ENCODE measurements around the gene GOPC.
"Not testable (repeated sequence)": the region's sequence is repeated elsewhere in the genome, so short reads cannot be mapped to it uniquely, and the experiment has no call there.

The GOPC gene

DNA sequence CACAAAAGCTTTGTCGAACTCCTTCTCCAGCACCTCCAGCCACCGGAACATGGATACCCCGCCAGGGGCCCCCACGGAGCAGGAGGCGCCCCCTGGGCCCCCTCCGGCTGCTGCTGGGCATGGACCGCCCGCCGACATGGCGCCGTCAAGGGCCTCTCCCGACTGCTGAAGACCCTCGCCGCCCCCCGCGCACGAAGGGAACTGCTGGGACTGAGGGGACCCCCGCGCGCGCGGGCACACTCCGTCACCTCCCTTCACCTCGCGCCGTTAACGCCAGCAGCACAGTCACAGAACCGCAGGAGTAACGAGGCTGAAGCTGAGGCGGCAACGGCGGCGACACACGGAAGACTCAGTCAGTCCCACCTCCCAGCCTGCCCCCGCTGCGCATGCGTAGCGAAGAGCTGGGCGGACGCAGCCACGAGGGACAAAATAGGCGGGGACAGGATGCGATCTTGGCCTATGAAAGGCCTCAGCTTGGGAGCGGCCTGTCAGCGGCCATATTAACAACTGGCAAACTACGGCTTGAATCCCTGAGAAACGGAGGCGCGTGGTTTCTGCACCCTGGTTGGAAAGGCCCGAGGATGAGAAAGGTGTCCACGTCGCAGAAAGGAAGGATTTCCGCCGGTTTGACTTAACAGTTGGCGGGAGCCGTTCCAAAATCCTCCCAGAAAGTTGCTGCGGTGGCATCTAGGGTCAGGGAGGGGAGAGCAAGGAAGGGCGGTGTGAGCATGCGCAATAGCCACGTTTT lies at the start of gene GOPC:
TSS of gene GOPC (minus strand) at position 361 of the 748 bp plus-strand sequence. CDS start at position 138, 223 bp downstream.
- peak; percentile 92 to 94 for DNase-seq

DNA sequence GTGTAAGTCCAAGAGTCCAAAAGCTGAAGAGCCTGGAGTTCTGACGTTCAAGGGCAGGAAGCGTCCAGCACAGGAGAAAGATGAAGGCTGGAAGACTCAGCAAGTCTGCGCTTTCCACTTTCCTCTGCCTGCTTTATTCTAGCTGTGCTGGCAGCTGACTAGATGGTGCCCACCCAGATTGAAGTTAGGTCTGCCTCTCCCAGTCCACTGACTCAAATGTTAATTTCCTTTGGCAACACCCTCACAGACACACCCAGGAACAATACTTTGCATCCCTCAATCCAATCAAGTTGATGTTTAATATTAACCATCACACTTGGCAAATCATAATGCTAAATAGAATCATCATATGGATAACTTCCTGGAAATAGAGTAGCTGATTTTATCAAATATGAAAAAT lies 49.7 kb upstream of the GOPC start:
- not testable (repeated sequence) for DNase-seq

DNA sequence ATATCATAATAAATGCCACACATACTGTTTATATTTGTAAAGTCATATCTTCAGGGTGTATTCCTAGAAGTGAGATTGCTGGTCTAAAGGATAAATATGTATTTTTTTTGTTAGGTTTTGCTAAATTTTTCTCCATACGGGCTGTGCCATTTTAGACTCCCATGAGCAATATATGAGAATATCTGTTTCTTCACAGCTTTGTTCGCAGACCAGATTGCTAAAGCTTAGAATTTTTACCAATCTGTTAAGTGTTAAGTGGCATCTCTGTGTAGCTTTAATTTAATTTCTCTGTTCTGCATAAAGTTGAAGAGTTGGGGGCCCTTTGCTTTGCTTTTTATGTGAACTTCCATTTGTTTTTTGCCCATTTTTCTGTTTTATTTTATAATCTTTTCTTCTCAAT lies 40.7 kb upstream of the GOPC start:
- DNase-seq, result no peak

DNA sequence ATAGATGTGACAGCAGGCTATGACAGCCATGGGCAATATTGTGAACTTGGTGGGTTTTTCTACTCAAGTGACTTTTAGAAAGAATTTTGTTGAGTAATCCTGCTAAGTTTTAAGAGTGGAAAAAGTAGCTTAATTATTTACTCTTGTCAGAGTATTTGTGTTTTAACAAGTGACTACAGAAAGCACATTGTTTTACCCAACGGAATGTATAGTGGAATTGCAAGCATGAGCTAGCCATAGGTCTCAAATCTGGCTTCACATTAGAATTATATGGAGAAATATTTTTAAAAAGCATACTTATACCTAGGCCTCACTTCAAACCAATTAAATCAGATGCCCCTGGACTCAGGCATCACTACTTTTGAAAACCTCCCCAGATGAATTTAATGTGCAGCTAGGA lies 35.5 kb upstream of the GOPC start:
- DNase-seq, result no peak

DNA sequence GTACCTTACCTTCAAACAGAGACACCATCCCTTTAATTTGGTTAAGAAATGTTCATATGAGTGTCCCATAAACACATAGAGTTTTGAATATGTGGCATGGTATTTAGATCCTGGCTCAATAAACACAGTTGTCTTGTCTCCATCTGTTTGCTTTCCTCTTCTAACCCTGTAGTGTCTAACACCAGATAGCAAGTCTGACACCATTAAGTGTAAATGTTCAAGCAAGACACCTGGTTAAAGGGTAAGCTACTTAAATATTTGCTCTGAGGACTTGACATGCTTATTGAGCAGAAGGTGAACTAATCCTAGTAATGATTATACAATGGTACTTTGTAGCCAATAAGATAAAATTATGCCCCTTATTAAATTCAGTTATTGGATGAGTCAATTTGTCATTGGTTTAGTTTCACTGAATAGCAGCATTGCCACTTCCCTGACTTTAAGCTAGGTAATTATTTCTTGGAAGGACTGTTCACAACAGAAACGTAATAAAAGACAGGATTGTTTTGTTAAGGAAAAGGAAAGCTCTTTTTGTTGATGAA lies 26.9 kb upstream of the GOPC start:
- DNase-seq, result no peak

DNA sequence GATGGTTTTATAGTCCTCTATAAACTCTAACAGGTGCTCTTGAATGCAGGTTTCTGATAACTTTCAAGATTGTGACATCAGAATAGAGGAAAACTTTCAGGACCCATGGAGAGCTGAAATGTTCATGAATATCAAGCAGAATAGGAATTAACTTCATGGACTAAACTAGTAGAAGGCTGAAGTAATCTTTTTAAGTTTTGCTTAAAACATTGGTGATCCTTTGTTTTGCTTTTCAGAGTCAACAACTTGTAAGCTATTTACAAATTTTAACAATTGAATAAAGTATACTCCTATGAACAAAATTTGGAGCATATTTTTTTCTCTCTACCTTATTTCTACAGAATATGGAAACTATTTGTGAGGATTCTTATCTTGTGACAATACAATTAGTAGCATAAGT lies 25.2 kb upstream of the GOPC start:
- no peak for DNase-seq

DNA sequence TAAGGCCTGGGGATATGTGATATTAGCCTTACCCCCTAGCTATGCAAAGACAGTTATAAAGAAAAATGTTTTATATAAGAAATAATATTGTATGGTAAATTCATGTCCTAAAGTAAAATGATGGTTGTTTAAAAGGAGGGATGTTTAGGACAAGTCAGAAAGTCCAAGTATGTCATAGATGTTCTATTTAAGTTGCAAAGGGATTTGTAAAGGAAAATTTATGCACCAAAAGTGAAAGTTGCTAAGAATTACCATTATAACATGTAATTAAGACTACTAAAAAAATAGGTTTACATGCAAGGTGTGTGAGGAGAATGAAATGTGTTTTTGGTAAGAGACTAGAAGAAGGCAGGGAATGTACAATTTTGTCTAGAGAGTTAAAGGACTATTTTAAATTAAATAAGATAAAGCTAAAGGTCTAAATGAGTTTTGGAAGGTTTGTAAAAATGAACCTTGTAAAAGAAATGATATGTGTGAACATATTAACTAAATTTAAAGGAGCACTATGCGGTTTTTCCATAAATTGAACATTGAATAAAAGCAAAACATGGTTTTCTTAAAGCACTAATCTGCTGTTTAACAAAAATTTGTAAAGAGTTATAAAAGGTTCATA lies 22.7 kb upstream of the GOPC start:
- no peak for DNase-seq

DNA sequence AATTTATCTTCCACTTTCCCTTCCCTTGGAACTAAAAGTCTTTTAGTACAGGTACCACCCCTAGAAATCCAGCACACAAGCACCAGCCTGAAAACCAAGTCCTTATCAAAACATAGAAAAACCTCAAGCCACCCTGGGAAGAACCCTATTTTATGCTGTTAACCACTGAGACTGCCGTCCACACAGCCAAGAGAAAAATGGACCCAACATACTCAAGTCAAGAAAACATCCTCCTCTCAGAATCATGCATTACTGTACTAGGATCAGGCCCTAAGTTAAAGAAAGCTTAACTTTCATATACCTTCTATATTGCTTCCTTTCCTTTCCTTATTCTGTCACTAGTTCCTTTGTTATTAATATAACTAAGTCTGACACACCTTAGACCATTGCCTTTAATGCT lies 16.9 kb upstream of the GOPC start:
- no peak for DNase-seq

DNA sequence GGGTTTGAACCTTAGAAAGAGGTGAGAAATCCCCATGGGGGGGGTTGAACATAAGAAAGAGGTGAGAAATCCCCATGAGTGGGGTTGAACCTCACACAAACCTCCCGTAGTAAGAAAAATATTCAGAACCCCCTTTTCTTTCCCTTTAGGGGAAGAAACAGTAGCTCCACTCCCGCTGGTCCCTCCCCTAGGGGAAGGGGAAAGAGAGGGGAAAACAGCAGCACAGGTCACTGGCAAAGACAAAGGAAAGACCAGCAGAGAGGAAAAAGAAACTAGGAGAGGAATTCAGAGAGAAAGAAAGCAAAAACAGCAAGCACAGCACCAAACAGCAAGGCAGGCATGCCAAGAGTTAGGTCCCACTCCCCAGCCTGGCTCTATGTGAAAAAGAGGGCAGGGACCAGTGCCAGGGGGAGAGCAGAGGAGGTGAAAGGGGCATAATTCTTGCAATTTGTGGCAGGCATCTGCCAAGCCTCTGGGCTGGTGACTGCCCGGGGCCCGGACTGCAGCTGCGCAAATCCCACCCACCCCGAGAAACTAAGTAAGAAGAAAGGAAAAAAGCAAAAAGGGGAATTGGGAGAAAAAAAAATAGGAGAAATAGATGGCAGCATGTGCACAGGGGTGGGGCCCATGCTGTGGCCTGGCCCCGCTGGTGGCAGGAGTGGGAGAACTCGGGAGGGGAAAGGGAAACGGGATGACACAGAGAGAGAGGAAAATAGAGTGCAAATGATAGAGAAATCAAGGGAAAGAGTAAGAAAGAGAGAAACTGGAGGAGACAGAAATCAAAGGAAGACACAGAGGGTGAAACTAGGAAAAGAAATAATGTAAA lies 15.1 kb upstream of the GOPC start:
- no peak for DNase-seq

DNA sequence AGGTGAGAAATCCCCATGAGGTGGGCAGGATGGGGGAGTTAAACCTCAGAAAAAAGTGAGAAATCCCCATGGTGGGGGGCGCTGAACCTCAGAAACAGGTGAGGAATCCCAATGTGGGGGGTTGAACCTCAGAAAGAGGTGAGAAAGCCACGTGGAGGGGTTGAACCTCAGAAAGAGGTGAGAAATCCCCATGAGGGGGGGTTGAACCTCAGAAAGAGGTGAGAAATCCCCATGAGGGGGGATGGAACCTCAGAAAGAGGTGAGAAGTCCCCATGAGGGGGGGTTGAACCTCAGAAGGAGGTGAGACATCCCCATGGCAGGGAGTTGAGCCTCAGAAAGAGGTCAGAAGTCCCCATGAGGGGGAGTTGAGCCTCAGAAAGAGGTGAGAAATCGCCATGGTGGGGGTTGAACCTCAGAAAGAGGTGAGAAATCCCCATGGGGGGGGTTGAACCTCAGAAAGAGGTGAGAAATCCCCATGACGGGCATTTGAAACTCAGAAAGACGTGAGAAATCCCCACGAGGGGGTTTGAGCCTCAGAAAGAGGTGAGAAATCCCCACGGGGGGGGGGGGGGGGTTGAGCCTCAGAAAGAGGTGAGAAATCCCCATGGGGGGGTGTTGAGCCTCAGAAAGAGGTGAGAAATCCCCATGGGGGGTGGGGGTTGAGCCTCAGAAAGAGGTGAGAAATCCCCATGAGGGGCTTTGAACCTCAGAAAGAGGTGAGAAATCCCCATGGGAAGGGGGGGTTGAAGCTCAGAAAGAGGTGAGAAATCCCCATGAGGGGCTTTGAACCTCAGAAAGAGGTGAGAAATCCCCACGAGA lies 14.3 kb upstream of the GOPC start:
- no peak for DNase-seq

DNA sequence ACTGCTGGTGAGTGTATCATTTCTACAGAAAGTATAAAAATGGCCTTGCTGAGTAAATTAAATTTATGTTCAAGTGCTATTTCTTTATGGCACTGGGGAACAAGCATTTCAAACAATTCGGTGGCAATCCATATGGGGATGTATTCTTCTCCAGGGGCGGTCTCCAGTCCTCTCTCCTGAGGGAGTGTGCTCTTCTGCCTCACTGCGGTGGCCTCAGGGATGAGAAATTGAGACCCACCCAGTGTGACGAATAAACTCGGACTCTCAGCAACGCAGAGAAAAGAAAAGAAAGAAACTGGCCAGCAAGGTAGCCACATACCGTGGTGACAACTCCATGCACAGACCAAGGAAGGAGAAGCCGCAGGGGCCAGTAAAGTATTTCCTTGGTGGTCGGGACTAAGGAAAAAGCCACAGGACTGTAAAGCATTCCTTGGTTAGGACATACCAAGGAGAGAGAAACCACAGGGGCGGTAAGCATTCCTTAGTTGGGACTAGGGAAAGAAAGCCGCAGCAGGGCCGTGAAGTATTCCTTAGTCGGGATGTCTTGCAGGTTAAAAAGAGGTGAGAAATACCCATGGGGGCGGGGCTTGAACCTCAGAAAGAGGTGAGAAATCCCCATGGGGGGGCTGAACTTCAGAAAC lies 13.6 kb upstream of the GOPC start:
- DNase-seq, result no peak

DNA sequence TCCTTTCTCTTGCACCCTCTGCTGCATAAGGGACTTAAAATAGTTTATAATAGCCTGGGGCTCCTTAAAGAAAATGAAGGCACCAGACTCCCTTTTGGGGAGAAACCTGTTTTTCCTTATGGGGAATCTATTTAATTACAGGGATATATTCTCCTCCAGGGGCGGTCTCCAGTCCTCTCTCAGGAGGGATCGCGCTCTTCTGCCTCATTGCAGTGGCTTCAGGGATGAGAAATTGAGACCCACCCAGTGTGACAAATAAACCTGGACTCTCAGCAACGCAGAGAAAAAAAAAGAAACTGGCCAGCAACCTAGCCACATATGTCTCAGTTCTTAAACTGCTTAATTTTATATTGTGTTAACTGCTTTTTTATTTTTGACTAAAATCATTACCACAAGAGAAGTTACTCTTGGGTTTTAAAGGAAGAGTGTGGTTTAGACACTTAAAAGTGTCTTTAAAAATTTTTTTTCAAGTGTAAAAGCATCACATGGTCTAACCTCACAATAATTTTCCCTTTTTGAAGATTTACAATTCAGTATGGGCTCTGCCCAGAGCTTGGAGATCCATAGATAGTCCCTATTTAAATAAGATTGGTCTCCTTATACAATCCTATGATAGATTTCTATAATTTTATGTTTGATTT lies 11.7 kb upstream of the GOPC start:
- DNase-seq, result no peak

DNA sequence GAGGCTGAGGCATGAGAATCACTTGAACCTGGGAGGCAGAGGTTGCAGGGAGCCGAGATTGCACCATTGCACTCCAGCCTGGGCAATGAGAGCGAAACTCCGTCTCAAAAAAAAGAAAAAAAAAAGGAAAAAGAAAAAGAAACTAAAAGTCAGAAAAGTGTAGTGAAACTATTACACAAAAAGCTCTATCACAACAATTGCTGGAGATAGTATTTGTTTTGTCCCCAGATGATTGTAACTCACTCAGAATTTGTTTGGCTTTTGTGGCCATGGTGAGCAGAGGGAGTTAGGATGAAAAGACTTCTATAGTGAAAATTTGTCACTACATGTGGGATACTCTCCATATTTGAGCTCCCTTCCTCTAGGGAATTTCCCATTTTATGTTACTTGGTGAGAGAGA lies 5.2 kb upstream of the GOPC start:
- no peak for DNase-seq

DNA sequence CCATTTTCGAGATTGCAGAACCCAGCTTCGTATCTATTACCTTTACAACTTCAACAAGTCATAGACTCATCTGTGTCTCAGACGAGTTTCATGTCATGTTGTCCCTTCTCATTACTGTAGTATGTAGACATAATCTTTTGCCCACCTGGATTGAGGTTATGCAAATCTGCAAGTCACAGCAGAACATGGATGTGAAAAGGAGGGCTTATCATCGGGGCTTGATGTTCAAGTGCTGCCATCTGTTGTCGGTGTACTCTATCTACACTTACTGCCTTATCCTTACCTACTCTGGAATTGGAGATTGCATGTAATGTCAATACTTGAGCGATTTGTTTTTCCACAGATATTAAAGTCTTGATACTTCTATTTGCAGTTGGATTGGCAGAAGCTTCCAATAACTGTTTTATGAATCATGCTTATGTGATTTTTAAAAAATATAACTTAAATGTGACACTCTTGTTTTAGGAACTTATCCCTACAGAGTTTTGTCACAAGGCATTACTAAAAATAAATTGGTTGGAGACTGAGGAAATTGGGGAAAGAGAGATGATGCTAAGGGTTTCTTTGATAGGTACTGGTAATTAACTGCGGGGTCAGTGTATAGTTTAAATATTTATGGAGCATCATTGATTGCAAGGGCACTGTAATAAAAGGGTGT lies 3.0 kb upstream of the GOPC start:
- peak; percentile 18 to 54 for DNase-seq

DNA sequence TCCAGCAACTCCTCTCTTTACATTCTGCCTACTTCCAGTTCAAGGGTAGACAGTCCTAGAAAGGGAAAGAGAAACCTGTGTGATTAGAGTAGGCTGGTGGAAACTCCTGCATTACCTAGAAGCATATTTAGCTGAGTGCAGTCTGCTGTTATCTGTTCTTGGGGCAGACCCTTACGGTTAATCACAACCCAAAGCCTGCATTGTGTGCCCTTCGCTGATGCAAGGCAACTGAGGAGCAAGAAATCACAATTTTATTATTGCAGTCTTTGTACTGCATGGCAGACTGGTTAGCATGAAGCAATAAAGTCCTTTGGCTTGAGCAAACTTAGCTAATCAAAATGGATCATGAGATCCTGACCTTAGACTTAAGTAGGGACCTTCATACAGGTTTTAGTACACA lies 1.5 kb upstream of the GOPC start:
- DNase-seq, result no peak

DNA sequence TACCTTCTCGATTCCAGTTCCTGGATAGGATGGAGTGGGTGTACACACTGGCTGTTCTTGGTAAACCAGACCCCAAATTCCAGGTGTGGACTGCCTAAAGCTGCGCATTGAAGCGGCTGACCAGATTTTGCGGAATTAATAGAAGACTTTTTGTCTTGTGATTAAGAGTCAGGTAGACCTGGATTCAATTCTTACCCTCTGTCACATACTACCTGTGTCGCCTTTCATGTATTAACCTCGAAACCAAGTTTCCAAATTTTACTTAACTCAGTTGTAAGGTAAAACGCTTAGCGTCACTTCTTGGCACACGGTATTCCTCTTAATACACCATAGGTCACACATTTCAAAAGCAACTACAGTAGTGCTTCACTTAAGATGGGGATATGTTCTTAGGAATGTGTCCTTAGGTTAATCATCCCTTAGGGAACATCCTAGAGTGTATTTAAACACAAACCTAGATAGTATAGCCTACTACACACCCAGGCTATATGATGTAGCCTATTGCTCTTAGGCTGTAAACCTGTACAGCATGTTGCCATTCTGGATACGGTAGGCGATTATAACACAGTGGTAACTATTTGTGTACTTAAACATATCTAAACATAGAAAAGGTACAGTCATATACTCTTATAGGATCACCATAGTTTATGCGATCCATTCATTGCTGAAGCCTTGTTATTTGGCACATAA lies 733 bp upstream of the GOPC start:
- DNase-seq, result peak in 1 of 2 experiments; percentile 1

DNA sequence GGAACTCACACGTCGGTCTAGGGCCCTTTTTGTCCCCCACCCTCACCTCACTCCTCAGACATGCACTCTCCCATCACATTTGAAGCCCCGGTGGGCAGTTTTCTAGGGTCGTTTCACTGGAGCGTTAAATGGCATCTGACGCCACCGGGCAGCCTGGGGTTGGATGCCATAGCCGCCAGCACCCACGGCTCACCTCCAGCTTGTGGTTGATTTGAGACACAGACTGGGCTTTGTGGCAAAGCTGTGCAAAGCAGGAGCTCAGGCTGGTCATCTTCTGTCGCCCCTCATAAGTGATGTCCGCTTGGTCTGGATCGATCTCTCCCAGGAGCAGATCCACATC lies 530 bp downstream of the GOPC start:
- peak in 1 of 2 experiments; percentile 6 for DNase-seq

DNA sequence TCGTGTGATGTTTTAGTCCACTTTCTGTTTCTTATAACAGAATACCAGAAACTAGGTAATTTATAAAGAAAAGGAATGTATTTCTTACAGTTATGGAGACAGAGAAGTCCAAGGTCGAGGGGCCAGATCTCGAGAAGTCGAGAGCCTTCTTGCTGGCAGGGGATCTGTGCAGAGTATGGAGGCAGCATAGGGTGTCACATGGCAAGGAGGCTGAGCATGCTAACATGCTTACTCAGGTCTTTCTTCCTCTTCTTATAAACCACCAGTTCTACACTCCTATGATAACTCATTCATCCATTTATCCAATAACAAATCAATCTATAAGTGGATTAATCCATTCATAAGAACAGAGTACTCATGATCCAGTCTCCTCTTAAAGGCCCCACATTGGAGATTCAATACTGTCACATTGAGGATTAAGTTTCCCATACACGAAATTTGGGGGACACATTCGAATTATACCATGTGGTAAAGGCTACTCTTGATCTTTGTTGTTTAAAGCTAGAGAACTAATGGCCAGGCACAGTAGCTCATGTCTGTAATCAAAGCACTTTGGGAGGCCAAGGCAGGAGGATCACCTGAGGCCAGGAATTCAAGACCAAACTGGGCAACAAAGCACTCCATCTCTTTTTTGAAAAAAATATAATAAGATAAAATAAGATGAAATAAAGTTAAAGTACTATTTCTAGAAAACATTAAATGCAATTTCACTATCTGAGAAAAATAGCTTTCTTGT lies 2.1 kb downstream of the GOPC start:
- DNase-seq, result no peak

DNA sequence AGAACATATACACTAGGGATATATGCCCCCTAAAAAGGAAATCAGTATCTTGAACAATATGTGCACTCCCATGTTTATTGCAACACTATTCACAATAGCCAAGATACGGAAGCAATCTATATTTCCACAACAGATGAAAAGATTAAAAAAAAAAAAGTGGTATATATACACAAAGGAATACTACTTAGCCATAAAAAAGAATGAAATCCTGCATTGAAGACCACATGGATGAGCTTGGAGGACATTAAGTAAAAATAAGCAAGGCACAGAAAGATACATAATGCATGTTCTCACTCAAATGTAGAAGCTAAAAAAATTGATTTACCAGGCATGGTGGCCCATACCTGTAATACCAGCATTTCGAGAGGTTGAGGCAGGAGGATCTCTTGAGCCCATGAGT lies 4.6 kb downstream of the GOPC start:
- DNase-seq, result no peak

Measured in NCI-H446 (cell line).